Measurements from ENCODE around the gene SWI5.
"Not testable (repeated sequence)": the region's sequence is repeated elsewhere in the genome, so short reads cannot be mapped to it uniquely, and the experiment has no call there.

Gene SWI5

GRCh38 chr9:128279088-128280073, 3.3 kb downstream of the SWI5 start:
- not testable (repeated sequence) for DNase-seq

GRCh38 chr9:128280084-128280622, 4.1 kb downstream of the SWI5 start:
- DNase-seq, result no peak

- DNase-seq, result no peak
Measured at GRCh38 chr9:128282500-128282899, 6.4 kb downstream of the SWI5 start.

GRCh38 chr9:128285033-128285784, 9.1 kb downstream of the SWI5 start:
- DNase-seq, result no peak

- no peak for DNase-seq
Measured at GRCh38 chr9:128286440-128286839, 10.4 kb downstream of the SWI5 start.

GRCh38 chr9:128288273-128289004, 12.4 kb downstream of the SWI5 start:
- no peak for DNase-seq

- DNase-seq, result no peak
Measured at GRCh38 chr9:128292009-128292408, 15.9 kb downstream of the SWI5 start.

- DNase-seq, result no peak
Measured at GRCh38 chr9:128293091-128293490, 17.0 kb downstream of the SWI5 start.

GRCh38 chr9:128294142-128294541, 18.1 kb downstream of the SWI5 start:
- DNase-seq, result no peak

GRCh38 chr9:128296340-128297220, 20.5 kb downstream of the SWI5 start:
- no peak for DNase-seq

GRCh38 chr9:128297221-128297773, 21.2 kb downstream of the SWI5 start:
- DNase-seq, result no peak

GRCh38 chr9:128298535-128299482, 22.7 kb downstream of the SWI5 start:
- DNase-seq, result no peak

- no peak for DNase-seq
Measured at GRCh38 chr9:128304136-128304970, 28.3 kb downstream of the SWI5 start.

- DNase-seq, result no peak
Measured at GRCh38 chr9:128304971-128305288, 28.9 kb downstream of the SWI5 start.

- DNase-seq, result no peak
Measured at GRCh38 chr9:128309551-128309950, 33.5 kb downstream of the SWI5 start.

GRCh38 chr9:128310461-128310860, 34.4 kb downstream of the SWI5 start:
- DNase-seq, result no peak

GRCh38 chr9:128314697-128315096, 38.6 kb downstream of the SWI5 start:
- no peak for DNase-seq

- DNase-seq, result no peak
Measured at GRCh38 chr9:128316421-128316820, 40.3 kb downstream of the SWI5 start.

GRCh38 chr9:128317629-128318028, 41.6 kb downstream of the SWI5 start:
- DNase-seq, result no peak

- no peak for DNase-seq
Measured at GRCh38 chr9:128321343-128321742, 45.3 kb downstream of the SWI5 start.
